ENCODE data around the gene TALDO1.

TALDO1 gene

DNA sequence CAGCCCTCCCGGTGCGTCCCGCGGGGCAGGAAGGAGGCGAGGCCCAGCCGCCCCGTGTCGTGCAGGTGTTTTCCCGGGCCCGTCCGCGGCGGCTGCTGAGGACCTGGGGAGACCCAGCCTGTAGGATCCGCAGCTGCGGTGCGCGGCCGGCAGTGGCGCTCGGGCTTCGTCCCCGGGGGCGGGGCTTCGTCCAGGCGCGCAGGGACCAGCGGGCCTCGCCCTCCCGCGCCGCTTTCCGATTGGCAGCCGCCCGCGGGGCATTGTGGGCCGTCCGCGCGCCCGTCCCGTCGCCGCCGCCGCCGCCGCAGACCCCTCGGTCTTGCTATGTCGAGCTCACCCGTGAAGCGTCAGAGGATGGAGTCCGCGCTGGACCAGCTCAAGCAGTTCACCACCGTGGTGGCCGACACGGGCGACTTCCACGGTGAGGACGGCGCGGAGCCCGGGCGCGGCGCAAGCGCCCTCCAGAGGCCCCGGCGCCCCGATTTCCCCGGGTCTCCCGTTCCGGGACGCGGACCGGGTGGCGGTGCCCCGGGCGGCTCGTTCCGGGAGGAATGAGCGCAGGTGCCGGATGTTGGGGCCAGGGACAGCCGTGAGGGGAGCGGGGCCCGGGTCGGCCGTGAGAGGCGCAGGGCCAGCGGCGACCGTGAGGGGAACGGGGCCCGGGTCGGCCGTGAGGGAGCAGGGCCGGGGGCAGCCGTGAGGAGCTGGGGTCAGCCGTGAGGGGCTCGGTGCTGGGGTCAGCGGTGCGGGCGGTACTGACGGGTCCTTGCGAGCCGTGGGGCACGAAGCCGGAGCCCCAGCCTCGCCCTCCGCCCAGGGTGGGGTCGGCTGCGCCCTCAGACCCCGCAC, at the start of gene TALDO1:
Gene TALDO1, plus strand, starts transcription at position 307 of the 849 bp plus-strand sequence. Its CDS starts 18 bp downstream, at position 325.
- peak; percentile 92 for DNase-seq (ENCODE audit: low spot score)

DNA sequence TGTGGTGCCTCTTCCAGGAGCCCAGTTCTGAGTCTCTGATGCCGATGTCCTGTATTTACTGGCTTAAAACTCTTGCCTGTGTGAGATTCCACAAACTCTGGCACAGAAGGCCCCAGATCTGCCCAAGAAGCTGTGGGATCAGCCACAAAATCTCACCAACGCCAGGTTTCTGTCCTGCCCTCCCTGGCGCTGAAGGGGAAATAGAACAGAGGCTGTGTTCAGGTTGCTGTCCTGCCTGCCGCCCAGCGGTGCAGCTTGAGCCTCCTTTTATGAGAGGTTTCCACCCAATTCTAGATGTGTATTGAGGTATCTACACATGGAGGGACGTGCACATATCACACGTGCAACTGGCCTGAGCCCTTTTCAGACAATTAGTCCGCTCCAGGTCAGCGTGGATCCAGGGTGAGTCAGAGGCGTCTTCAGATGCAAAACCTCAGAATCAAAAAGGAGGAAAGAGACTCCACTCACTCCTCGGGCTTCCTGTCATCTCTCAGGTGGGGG, 49.4 kb upstream of the TALDO1 start:
- no peak for DNase-seq (ENCODE audit: low spot score)

DNA sequence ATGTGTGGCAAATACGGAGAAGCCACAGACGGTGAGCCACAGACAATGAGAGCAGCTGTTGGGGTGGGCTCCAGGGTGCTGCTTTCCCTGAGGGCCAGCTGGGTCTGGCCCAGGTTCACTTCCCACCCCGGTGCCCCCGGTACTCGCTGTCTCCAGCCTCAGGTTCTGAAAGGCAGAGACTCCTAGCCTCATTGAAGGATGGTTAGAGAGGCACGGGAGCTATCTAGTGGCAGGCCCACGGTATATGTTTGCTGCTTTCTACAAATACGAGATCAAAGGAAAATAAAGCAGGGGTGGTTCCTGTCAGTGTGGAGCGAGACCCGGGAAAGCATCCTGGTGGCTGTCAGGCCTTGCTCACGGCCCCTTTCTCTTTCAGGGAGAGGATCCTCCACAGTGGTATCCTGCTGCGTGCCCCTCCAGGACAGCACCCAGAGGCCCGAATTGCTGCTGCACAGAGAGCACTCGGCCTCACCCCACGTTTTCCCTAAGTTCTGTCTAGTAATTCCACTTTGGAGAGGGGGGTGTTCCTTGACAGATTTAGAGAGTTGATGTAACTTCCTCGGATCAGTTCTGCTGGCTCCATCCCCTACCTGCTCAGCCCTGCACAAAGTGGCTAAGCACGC, 48.7 kb upstream of the TALDO1 start:
- no peak for DNase-seq (ENCODE audit: low spot score)

DNA sequence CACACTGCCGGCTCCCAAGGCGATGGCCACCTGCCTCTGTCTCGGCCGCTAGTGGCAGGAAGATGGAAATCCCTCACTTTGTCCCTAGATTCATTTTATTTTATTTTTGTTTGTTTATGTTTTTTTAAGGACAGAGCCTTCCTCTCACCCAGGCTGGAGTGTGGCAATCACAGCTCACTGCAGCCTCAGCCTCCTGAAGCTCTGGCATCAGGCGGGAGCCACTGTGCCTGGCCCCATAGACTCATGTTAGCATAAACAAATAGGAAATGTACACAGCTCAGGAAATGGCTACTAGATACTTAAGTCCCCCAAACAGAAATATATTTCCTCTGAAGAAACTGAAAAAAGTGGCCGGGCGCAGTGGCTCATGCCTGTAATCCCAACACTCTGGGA, 48.2 kb upstream of the TALDO1 start:
- no peak for DNase-seq (ENCODE audit: low spot score)

DNA sequence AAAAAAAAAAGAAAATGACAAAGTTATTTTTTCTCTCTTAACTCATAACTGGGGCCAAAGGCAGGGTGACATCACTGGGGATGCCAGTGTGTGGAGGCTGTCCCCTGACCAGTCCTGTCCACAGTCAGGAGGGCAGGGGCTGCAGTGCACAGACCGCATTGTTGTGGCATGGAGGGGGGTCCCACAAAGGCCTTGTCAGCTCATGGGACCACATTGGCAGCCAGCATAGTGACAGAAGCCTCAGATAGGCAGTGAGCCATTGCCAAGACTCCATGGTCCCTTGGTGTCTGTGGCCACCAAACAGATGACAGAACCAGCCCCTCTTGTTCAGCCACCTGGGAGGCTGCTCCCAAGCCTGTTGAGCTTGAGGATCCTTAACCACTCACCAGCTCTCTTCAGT, 47.5 kb upstream of the TALDO1 start:
- no peak for DNase-seq (ENCODE audit: low spot score)

DNA sequence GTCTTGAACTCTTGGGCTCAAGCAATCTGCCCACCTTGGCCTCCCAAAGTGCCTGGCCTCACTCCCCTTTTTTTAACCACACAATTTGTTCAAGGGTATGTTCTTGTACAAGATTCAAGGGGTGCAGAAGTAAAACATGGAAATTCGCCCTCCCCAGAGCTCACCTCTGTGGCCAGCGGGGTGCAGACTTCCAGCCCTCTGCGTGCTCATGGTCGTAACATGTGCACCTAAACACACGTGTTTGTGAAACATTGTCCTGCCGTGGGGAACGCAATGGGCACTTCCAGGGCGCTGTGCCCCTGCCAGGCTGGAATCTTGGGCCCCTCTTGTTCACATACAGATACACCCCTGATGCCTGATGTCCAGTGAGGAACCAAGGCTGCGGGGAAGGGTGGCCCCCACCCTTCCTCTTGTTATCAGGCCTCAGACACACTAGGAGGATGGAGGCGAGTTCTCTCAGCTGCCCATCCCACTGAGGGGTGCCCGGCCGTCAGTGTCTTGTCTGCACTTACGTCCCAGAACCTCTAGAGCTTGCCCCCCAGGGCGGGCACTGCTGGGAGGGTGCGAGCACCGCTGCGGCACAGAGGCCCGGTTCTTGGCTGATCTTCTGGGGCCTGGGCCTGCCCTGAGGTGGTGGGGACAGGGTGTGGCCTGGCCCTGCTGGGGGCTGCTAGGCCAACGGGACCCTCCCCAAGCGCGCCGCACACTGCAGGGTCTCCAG, 45.4 kb upstream of the TALDO1 start:
- no peak for DNase-seq (ENCODE audit: low spot score)

DNA sequence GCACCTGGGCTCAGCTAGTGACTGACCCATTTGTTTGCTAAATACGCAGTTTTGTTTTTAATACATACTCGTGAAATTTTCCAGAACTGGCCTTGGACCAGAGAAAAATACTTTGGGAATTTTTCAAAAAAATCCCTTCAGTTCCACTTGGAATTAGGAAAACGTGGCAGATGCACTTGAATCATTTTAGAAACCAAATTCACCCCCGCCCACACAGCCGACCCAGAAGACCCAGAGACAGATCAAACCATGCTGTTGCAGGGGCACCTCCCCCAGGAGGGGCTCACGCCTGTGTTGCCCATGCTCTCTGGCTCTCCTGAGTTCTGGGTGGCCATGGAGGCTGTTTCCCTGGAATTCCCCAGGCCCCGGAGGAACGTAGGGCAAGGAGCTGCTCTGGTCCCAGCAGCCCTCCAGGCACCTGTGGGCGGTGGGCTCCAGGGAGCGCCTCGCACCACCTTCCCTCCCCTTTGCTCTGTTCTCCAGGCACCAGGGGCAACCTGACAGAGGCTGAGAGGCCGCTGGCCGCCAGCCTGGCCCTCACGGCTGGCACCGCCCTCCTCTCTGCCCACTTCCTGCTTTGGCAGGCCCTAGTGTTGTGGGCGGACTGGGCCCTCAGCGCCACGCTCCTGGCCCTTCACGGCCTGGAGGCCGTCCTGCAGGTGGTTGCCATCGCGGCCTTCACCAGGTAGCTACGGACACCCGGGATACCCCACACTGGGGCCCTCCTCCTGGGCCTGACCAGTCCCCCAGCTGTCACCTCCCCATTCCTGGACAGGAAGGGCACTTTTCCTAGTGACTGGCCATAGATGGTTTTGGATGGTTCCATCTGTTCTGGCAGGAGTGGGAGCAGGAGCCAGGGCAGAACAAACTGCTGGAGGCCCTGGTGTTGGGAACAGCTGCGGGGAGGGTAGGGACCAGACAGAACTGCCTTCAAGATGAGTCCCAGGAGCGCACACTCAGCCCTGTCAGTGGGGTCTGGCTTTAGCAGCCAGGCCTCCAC, 44.5 kb upstream of the TALDO1 start:
- no peak for DNase-seq (ENCODE audit: low spot score)

DNA sequence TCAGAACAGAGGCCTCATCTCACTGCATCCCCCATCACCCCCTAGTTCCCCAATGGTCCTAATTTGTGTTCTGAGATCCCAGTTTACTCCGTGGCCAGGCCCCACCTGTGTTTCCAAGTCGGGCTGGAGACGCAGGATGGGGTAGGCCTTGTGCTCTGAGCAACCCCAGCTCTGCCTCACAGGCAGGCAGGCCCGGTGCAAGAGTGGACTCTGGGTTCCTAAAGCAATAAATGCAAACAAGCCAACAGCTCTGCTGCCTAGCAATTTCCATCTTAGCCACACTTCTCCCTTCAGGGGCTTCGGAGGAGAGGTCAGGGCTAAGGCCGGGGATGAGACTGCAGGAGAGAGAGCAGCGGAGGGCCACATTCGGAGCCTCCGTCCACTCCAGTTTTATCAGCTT, 43.8 kb upstream of the TALDO1 start:
- no peak for DNase-seq (ENCODE audit: low spot score)

DNA sequence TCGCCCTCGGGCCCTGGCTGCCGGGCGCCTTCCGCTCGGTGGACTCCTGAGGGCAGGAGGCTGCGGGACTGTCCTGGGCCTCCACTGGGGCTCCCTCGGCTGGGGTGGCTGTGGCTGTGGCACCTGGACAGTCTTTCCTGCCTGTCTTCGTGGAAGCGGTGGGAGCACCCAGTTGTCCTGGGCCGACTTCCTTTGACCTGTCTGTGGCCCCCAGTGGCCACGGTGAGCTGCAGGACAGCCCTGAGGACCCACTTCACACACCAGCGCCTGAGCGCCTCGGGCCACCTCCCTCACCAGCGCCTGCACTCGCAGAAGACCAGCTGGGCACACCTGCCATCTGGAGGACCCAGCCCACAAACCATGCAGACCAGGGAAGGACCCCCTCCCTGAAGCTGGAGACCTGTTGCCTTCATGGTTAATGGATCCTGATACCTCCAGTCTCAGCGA, 43.0 kb upstream of the TALDO1 start:
- DNase-seq (ENCODE audit: low spot score): no peak

DNA sequence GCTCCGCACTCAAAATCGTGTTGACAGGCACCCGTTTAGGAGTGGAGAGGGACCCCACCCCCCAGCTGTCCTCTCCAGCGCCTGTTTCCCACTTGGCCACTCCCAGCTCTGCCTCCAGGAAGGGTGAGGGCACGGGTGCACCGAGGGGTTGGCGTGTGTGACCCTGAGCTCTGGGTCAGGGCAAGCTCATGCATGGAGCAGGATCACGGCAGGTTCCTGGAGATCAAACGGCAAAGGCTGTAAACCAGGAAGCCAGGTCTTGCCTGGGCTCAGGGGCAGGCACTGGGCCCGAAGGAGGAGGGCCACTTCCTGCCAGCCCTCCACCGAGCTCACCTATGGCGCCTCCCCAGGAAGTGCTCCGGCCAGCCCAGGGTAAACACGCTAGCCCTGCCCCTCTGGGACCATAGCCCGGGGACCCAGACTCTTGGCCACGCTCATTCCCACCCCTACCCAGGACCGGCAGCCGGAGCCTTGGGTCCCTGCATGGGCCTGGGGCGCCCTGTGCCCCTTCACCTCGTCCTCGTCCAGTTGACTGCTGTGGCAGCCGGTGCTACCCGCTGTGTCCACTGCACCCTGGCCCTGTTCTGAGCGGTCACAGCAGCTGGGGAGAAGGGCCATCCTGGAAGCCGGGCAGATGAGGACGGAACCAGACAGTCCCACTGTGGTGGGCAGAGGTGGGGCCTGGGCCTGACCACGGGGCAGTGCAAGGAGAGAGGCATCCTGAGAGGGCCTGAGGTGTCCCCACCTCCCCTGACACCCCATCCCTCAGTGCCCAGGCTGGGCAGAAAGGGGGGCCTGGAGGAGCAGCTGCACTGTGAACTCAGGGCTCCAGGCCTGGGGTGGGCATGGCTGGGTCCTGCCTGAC, 42.3 kb upstream of the TALDO1 start:
- no peak for DNase-seq (ENCODE audit: low spot score)

DNA sequence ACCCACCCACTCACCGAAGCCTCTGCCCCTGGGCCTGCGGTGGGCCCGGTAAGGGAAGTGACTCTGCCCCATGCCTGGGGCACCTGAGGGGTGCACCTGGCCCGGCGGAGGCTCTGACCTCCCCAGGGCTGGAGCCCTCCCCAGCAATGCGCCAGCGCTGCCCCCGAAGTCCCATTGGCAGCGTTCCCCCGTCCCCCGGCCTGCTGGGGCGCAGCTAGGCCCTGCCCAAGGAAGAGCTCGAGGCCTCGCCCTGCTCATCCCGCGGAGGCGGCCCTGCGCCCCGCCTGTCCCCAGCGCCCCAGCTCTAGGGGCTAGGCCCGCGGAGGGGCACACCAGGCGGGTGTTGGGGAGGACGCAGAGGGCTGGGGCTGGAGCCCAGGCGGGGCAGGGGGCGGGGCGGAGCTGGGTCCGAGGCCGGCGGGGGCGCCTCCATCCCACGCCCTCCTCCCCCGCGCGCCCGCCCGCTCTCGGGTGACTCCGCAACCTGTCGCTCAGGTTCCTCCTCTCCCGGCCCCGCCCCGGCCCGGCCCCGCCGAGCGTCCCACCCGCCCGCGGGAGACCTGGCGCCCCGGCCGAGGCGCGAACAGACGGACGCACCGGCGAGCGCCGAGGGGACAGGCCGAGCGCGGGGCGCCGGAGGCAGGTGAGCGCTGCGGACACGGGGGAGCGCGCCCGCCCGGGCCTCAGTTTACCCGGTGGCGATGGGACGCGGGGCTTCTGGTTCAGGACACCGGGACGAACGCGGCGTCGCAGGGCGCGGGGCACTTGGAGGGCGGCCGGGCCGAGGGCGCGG, 41.4 kb upstream of the TALDO1 start, which contains the start of gene EPS8L2:
Gene EPS8L2, plus strand, starts transcription at position 586 of the 793 bp plus-strand sequence. CDS start 3,177 bp downstream, outside the sequence.
- no peak for DNase-seq (ENCODE audit: low spot score)

DNA sequence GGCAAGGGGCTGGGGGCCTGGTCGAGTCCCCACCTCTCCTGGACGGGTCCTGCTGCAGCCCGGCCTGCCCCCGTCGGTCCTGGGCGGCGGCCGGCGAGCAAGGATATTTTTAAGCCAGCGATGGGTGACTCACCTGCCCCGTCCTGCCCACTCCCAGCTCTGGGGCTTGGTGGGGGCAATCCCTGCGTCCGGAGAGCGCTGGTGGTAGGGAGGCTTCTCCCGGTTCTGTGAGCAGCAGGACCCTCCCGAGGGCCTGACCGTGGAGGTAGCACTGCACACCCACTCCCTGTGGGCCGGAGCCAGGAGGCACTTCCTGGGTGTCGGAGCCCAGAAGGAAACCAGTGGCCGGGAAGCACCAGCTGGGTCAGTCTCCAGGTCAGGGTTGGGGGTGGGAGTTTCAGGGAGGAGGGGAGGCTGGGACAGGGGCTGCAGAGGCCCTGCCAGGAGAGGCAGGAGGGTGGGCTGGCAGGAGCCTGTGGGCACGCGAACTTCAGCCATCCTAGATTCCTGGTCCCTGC, 40.8 kb upstream of the TALDO1 start:
- DNase-seq (ENCODE audit: low spot score): no peak

DNA sequence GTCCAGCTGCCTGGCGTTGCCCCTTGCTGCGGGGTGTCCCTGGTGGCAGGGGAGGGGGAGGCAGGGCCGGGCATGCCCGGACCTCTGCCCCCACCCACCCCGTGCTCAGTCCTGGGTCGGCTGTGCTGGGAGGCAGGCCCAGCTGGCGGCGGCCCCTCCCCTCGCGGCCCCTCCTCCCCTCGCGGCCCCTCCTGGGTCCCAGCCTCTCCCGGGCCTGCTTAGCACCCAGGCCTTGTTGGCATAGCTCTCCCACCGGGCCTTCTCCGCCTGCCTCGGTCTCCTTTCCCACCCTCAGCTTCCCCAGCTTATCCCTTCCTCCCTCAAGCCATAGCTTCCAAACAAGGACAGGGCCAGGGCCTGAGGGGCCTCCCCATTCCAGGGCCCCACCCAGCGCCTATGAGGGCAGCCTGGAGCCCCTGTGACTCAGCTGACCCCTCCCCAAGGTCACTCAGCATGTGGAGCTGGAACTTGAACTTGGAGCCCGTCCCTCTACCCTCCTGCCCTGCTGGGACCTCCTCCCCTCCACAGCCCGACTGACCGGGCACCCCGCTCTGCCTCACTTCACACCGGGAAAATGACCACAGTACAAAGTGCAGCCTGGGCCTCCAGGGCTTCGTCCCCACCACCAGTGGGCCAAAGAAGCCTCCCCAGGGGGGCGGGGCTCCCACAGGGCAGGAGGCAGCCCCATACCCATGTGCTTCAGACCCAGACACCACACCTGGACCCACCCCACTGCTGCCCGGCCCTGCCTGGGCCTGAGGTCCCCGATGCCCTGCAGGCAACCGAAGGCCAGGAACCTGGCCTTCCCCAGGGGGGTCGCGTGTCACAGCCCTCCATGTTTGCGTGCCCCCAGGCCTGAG, 40.1 kb upstream of the TALDO1 start:
- DNase-seq (ENCODE audit: low spot score): no peak

DNA sequence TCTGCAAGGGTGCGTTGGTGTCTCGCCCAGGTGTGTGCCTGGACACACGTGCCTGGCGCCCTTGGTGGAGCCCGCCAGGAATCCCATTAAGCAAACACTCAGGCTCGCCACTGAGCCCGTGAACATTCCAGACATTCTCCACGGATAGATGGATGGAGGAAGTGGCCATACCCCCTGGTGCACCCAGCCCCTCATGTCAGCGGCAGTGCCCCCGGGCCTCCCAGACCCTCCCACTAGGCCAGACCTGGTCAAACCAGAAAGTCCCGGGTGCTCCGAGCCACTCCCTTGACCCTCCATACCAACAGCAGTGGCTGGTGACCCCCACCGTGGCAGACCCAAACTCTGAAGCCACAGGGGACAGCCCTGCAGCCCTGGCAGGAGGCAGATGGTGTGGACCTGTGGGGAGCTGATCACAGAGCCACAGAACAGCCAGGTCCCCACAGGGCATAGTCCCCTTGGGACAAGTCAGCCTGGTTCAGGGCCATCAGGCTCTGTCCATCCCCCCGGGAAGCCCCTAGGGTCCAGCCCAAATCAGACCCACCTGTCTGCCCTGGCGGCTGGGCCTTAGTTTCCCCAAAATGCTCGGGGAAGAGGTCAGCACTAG, 39.3 kb upstream of the TALDO1 start:
- no peak for DNase-seq (ENCODE audit: low spot score)

DNA sequence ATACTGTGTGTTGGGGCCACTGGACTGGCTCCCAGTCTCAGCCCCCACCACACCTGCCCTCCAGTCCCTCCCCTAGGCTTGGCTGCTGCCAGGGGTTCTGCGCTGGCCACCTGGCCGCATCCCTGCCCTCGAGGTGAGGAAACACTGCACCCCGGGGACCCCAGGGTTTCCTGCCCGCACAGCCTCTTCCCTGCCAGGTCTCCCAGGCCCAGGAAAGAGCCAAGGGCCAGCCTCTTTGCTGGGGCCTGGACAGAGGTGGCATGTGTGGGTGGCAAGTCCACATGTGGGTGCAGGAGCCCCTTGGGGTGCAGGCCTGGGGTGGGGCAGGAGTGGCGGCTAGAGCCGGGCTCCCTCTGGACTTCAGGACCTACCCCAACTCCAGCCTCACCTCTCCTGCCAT, 38.8 kb upstream of the TALDO1 start:
- no peak for DNase-seq (ENCODE audit: low spot score)

DNA sequence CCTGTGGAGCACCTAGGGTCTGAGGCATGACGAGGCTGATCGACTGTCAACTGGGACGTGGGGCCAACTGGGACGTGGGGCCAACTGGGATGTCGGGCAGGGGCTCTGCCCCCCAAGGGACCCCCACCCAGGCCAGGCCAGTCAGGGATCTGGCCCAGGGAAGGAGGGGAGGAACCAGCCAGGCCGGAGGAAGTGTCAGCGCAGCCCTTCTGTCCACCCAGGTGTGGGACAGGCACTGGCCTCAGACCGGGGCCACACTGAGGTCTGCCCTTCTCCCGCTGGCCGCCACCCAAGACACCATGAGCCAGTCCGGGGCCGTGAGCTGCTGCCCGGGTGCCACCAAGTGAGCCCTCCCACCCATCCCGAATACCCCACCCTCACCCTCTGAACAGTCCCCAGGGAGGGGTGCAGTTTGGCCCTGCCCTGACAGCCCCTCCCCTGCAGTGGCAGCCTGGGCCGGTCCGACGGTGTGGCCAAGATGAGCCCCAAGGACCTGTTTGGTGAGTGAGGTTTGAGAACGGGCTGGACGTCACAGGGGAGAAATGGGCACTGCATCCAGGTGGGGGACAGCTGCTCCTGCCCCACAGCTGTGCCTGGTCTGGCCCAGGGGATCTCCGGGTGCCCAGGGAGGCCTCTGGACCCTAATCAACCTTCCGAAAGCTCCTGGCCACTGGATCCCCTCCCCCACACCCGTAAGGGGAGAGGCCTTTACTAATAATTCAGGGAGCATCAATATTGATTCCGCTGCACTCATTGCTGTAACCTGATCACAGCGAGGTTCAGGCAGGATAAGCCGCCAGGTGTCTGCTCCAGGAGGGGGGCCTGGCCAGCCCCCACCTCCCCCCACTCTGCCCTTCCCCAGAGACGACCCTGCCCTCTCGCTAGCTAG, 37.9 kb upstream of the TALDO1 start:
- DNase-seq (ENCODE audit: low spot score): no peak

DNA sequence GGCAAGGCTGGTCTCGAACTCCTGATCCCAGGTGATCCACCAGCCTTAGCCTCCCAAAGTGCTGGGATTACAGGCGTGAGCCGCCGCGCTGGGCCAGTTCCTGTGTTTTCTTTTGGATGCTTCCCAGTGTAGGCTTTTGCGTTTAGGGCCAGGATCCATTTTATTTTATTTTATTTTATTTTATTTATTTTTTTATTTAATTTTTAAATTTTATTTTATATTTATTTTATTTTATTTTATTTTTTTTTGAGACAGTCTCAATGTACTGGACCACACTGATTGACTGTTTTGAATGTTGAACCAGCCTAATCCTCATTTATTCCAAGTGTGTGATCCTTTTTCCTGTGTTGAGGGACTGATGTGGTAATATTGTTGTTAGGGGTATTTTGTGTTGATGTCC, 32.8 kb upstream of the TALDO1 start:
- no peak for DNase-seq (ENCODE audit: low spot score)

Data from left forelimb (tissue), 1 donor.